Fibroblast of pulmonary artery (primary cell): ENCODE measurements around the gene SYTL3.

Experiments
- DNase-seq: peaks from one replicate; pipeline ENCODE4 v3.0.0-alpha.2; 2010; ENCODE audit warnings: low read depth
- H3K4me3 ChIP-seq: replicated peaks from 2 replicates; pipeline ENCODE4 v1.5.1; 2011; ENCODE audit warnings: low read depth, mild to moderate bottlenecking, control low read depth, low read length, moderate library complexity
- TF ChIP-seq, protein P1 (sequence below): IDR thresholded peaks from 2 replicates; pipeline ENCODE4 v1.5.1; 2011; ENCODE audit warnings: mild to moderate bottlenecking, control low read depth, low read length, inconsistent platforms; ENCODE audit errors: missing control alignments

SYTL3 gene

DNA sequence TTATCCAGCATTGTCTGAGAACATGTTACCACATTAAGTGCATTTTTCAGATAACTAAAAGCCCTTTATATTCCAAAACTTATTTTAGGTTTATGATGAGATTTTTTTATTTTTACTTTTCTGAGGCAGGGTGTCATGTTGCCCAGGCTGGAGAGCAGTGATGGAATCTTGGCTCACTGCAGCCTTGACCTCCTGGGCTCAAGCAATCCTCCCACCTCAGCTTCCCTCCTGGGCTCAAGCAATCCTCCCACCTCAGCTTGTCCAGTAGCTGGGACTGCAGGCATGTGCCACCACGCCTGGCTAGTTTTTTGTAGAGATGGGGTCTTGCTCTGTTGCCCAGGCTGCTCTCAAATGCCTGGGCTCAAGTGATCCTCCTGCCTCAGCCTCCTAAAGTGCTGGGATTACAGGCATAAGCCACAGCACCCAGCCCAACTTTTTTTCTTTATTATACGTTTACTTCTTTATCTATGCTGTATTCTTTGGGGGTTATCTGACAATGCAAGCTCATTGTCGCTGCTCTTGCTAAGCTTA lies 11.5 kb upstream of the SYTL3 start:
- TF ChIP-seq, protein P1, sequence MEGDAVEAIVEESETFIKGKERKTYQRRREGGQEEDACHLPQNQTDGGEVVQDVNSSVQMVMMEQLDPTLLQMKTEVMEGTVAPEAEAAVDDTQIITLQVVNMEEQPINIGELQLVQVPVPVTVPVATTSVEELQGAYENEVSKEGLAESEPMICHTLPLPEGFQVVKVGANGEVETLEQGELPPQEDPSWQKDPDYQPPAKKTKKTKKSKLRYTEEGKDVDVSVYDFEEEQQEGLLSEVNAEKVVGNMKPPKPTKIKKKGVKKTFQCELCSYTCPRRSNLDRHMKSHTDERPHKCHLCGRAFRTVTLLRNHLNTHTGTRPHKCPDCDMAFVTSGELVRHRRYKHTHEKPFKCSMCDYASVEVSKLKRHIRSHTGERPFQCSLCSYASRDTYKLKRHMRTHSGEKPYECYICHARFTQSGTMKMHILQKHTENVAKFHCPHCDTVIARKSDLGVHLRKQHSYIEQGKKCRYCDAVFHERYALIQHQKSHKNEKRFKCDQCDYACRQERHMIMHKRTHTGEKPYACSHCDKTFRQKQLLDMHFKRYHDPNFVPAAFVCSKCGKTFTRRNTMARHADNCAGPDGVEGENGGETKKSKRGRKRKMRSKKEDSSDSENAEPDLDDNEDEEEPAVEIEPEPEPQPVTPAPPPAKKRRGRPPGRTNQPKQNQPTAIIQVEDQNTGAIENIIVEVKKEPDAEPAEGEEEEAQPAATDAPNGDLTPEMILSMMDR = no peak
- no peak for DNase-seq
- H3K4me3 ChIP-seq = no peak overlapping the region

DNA sequence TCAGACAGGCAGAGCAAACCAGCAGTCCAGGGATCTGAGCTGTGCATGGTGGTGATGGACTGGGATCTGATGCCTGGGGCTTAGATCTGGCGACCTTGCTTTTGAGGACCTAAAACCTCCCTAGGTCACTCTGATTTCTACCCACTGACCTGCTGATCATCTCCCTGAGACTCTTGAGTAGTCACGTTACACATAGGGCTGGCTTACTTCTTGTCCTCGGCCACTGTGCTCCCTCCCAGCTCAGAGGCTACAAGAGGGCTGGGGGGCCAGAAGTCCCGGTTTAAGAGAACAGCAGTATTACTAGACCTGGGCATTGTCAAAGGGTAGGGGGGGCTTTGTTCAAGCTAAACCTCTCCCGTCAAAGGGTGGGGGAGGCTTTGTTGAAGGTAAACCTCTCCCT lies 10.8 kb upstream of the SYTL3 start:
- DNase-seq = no peak
- no peak overlapping the region for H3K4me3 ChIP-seq
- TF ChIP-seq, protein P1 = no peak

DNA sequence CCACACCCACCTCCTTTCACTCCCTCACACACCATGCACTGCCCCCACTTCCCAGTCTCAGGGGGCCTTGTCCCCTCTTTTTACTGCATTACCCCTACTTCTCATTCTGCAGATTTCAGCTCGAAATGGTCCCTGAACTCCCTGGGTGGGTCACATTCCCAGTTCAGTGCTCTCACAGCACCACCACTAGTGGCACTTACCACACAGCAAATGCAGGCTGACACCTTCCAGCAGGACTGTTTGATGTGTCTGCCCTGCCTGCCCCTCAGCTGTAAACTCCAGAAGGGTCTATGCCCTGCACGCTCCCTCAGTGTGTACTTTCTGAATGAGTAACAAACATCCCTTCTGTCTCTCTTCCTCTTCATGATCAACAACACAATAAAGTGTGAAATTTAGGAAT lies 9.3 kb upstream of the SYTL3 start:
- TF ChIP-seq, protein P1 = no peak
- H3K4me3 ChIP-seq = no peak overlapping the region
- DNase-seq = no peak

DNA sequence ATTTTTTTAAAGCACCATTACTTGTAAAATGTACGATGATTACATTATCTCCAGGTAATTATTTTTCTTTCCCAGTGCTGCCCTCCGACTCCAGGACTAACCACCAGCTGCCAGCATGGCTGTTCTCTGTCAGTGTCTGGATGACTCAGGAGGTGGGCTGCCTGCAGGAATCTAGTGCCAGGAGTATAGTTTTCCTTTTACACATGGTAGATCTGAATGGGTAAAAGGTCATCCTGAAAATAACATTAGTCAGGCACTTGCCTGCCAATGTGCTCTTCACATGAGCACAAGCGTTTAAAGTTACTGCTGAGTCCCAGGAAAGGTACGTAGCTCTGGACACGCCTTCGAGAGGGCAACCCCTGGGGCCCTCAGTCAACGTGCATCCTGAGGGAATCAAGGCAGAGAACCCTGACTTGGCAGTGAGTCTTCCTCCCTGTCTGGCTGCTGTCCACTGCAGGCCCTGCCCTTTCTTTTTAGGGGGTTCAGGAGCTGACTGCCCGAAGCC lies 7.7 kb upstream of the SYTL3 start:
- DNase-seq = peak; percentile 78

DNA sequence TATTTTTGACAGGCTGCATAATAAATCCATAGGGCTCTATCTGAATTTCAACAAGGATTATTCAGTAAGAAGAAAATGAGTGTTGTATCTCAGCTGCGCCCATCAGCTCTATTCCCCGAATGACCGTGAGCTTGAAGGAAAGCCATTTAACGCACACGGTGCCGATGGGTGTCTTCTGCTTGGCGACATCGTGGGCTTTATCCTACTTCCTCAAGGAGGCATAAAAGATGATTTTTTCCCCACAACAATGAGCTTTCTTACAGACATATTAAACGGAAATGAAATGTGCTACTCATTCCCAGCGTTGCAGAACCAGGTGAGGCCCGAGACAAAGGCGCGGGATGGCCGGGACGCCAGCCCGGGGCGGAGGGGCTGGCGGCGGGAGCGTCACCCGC lies 6.0 kb upstream of the SYTL3 start:
- TF ChIP-seq, protein P1 = no peak
- DNase-seq = no peak
- H3K4me3 ChIP-seq = peak overlapping the region; percentile 85

More for the DNA sequence above, 7.7 kb upstream of the SYTL3 start:
- TF ChIP-seq, protein P1 = no peak
- H3K4me3 ChIP-seq = peak overlapping the region; percentile 85

DNA sequence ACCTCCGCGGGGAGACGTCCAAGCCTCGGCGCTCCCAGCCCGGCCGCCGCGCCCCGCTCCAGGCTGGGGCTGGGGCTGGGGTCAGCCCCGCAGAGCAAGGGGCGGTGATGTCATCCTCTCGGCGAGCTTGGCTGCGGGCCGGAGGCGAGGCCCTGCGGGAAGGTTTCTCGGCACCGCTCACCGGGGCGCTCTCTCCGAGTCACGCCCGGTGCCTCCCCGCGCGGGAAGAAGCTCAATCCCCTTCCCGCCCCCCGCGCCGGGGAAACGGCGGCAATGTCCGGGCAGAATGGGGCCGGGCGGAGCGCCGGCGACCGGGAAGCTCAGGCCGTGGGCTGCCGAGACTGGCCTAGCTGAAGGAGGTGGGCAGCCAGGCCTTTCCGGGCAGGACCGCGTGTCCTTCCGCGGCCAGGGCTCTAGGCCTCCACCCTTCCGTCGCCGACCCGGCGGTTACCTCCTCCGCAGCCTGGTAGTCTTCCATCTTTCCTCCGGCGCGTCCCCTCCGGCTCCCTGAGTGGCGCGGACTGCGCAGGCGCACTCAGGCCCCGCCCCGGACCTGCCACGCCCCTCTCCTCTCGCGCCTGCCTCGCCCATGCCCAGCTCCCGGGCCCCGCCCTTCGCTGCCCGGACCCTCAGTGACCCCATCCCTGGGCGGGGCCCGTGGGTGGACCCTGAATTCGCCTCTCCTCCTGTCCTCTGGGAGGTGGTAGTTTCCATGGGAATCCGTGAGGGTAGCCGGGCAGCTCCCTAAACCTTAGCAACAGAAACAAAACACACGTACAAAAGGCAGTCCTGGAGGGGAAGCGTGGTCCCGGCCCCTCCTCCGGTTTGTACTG lies 5.4 kb upstream of the SYTL3 start, which contains the start of gene DYNLT1:
Gene DYNLT1, minus strand, starts transcription at position 513 of the 833 bp plus-strand sequence. Its CDS starts 35 bp downstream, at position 478.
- peak; percentile 93 for DNase-seq
- TF ChIP-seq, protein P1 = no peak
- H3K4me3 ChIP-seq = peak within 1 kb of the TSS; percentile 85
